Gastrocnemius medialis (tissue), 4 donors: ENCODE data around the gene CSPG4.

ENCODE experiments used
- CTCF ChIP-seq, 5 experiments: fragments of 450-650 bp in 3 of 5; fragments of 200-600 bp in 2 of 5; sonication (generic) in 2 of 5; IDR thresholded peaks in 4 of 5; conservative IDR thresholded peaks in 1 of 5; 1 replicate in 4 of 5; 2 replicates in 1 of 5; pipeline ENCODE4 v1.5.1; 2016 to 2019; ENCODE audit warnings: antibody characterized with exemption in 5 of 5, mild to moderate bottlenecking in 3 of 5, moderate library complexity in 3 of 5
- POLR2A ChIP-seq, 2 donors: fragments of 450-650 bp; IDR thresholded peaks; one replicate each; pipeline ENCODE4 v1.6.1; 2017; ENCODE audit warnings: antibody characterized with exemption in 2 of 2, mild to moderate bottlenecking in 2 of 2, moderate library complexity in 2 of 2

- TF ChIP-seq CTCF (IDR thresholded peaks at IDR 0.05 in 4 of 5, conservative IDR thresholded peaks at IDR 0.05 in 1 of 5): no peak
- TF ChIP-seq POLR2A (IDR thresholded peaks at IDR 0.05): no peak
Measured at GRCh38 chr15:75723847-75724660, 11.4 kb upstream of the CSPG4 start.
